GM10847 (cell line): ENCODE data around the gene STEAP3.

Experiments used
- POLR2A ChIP-seq: IDR thresholded peaks from 2 replicates; pipeline ENCODE4 v1.6.1; 2011; ENCODE audit not compliant: insufficient read length; ENCODE audit errors: extremely low read depth

STEAP3 gene

GRCh38 chr2:119195887-119196286 is 27.7 kb upstream of the STEAP3 start:
- TF ChIP-seq POLR2A, result no peak

GRCh38 chr2:119196301-119197125 is 27.1 kb upstream of the STEAP3 start:
- TF ChIP-seq POLR2A, result no peak

- TF ChIP-seq POLR2A, result no peak
Observed at GRCh38 chr2:119197126-119197405, 26.6 kb upstream of the STEAP3 start.

- no peak for TF ChIP-seq POLR2A
Observed at GRCh38 chr2:119197529-119198239, 25.9 kb upstream of the STEAP3 start.

- TF ChIP-seq POLR2A, result no peak
Observed at GRCh38 chr2:119198240-119198840, 25.3 kb upstream of the STEAP3 start.

- no peak for TF ChIP-seq POLR2A
Observed at GRCh38 chr2:119201815-119202214, 21.8 kb upstream of the STEAP3 start.

GRCh38 chr2:119202610-119203310 is 20.9 kb upstream of the STEAP3 start:
- no peak for TF ChIP-seq POLR2A

GRCh38 chr2:119204525-119204924 is 19.1 kb upstream of the STEAP3 start:
- no peak for TF ChIP-seq POLR2A

- no peak for TF ChIP-seq POLR2A
Observed at GRCh38 chr2:119205001-119205706, 18.5 kb upstream of the STEAP3 start.

- no peak for TF ChIP-seq POLR2A
Observed at GRCh38 chr2:119206201-119206600, 17.4 kb upstream of the STEAP3 start.

- no peak for TF ChIP-seq POLR2A
Observed at GRCh38 chr2:119207447-119207846, 16.2 kb upstream of the STEAP3 start.

- TF ChIP-seq POLR2A, result no peak
Observed at GRCh38 chr2:119208791-119209203, 14.8 kb upstream of the STEAP3 start.

- no peak for TF ChIP-seq POLR2A
Observed at GRCh38 chr2:119212139-119212800, 11.4 kb upstream of the STEAP3 start.

- no peak for TF ChIP-seq POLR2A
Observed at GRCh38 chr2:119214453-119215037, 9.1 kb upstream of the STEAP3 start.

GRCh38 chr2:119216994-119217393 is 6.6 kb upstream of the STEAP3 start:
- TF ChIP-seq POLR2A, result no peak
